Measurements from ENCODE around the gene ERBB4. TPM values are rescaled to one million over a fixed set of nuclear protein-coding genes. Genes with fewer than 3 reads are reported as not detected.

Gene ERBB4
- total RNA-seq, 4 donors from 2014 or later: 0.16 to 12.7 (median 0.27) TPM; not detected in 1

DNA sequence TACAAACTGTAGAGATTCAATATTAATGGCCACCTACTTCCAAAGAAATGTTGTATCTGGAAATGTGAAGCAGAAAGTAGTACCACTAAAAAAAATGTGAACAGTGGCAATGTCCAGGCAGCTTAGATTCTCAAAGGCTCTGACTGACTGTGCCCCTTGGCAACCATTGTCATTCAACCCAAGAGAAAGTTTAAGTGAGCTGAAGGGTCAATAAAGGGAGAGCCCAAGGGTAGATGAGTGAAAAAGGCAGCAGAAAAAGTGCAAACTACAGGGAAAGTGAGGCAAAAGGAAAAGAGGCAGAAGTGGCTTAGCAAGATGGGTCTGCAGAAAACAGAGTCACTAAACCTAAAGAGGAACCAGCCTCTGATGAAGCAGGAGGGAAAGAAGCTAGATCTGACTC is 1179.3 kb downstream of the ERBB4 start:
- TF ChIP-seq EP300 (IDR thresholded peaks at IDR 0.05; ENCODE audit: low read depth) (no peak), POLR2AphosphoS5 (IDR thresholded peaks at IDR 0.05) (no peak), POLR2A (IDR thresholded peaks at IDR 0.05) (no peak)
- TF ChIP-seq, protein P1, sequence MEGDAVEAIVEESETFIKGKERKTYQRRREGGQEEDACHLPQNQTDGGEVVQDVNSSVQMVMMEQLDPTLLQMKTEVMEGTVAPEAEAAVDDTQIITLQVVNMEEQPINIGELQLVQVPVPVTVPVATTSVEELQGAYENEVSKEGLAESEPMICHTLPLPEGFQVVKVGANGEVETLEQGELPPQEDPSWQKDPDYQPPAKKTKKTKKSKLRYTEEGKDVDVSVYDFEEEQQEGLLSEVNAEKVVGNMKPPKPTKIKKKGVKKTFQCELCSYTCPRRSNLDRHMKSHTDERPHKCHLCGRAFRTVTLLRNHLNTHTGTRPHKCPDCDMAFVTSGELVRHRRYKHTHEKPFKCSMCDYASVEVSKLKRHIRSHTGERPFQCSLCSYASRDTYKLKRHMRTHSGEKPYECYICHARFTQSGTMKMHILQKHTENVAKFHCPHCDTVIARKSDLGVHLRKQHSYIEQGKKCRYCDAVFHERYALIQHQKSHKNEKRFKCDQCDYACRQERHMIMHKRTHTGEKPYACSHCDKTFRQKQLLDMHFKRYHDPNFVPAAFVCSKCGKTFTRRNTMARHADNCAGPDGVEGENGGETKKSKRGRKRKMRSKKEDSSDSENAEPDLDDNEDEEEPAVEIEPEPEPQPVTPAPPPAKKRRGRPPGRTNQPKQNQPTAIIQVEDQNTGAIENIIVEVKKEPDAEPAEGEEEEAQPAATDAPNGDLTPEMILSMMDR (IDR thresholded peaks at IDR 0.05): no peak
- H3K4me1 ChIP-seq: no peaks in the 10 kb centered on the region
- intact Hi-C loops (cut with DNase I; ENCODE audit: low total_unique reads) (no loop called here), in situ Hi-C loops (cut with MboI; ENCODE audit: low pct_ligation_motif_present in 1 of 4, low pct_unique_long_range_greater_than_20kb in 1 of 4, low sequenced_read_pairs in 3 of 4) (no loop called here)
- no peaks in the 10 kb centered on the region for H3K27me3 ChIP-seq
- no peak overlapping the region for H3K4me3 ChIP-seq
- no peak overlapping the region for H3K27ac ChIP-seq
- no peaks in the 10 kb centered on the region for H3K9me3 ChIP-seq
- H3K36me3 ChIP-seq: no peaks in the 10 kb centered on the region
- DNase-seq: no peak

DNA sequence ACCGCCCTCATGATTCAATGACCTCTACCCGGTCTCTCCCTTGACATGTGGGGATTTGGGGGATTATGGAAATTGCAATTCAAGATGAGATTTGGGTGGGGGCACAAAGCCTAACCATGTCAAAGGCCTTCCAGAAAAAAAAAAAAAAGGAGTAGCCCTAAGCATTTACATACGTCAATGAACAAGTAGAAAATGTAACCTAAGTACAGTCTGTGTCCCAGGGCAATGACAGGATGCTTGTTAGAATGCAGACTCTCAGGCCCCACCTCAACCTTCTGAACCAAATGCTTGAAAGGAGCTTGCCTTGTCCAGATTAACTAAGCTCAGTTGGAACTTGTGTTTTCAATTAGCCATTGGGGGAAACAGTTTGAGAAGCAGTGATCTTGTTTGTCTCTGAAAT is 1180.1 kb downstream of the ERBB4 start:
- no peaks in the 10 kb centered on the region for H3K9me3 ChIP-seq
- H3K36me3 ChIP-seq: no peaks in the 10 kb centered on the region
- intact Hi-C loops (cut with DNase I; ENCODE audit: low total_unique reads) (no loop called here), in situ Hi-C loops (cut with MboI; ENCODE audit: low pct_ligation_motif_present in 1 of 4, low pct_unique_long_range_greater_than_20kb in 1 of 4, low sequenced_read_pairs in 3 of 4) (no loop called here)
- no peaks in the 10 kb centered on the region for H3K27me3 ChIP-seq
- H3K27ac ChIP-seq: no peak overlapping the region
- no peak for DNase-seq
- H3K4me1 ChIP-seq: no peaks in the 10 kb centered on the region
- TF ChIP-seq, protein P1 (IDR thresholded peaks at IDR 0.05): no peak
- TF ChIP-seq EP300 (IDR thresholded peaks at IDR 0.05; ENCODE audit: low read depth) (no peak), POLR2A (IDR thresholded peaks at IDR 0.05) (no peak), POLR2AphosphoS5 (IDR thresholded peaks at IDR 0.05) (no peak)
- H3K4me3 ChIP-seq: no peak overlapping the region
- WGBS, 2 donors (ENCODE audit: low coverage in 1 of 2): 79% methylated on average over 3 of the region's 3 CpGs; no CpG with 5 or more reads in 1 of the 2 donors

DNA sequence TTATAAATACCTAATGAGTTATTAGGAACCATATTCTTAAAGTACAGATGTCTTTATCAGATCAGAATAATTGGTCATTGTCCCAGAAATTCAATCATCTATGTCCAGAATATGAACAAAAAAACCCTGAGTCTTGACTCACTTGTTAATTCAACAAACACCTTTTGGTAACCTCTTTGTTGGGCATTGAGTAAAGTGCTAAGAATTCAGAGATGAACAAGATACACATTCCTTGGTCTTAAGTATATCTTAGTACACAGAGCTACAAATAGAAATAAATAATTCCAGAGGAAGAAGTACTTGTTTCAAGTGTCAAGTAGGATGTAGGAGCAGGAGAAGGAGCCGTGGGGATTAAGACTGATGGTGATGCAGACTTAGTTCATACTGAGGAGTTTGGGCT is 1184.1 kb downstream of the ERBB4 start:
- no peak for TF ChIP-seq POLR2A (IDR thresholded peaks at IDR 0.05)
- no peaks in the 10 kb centered on the region for H3K9me3 ChIP-seq
- H3K27ac ChIP-seq: no peak overlapping the region
- H3K27me3 ChIP-seq: no peaks in the 10 kb centered on the region
- no peaks in the 10 kb centered on the region for H3K4me1 ChIP-seq
- intact Hi-C loops (cut with DNase I; ENCODE audit: low total_unique reads): no loop called here
- 78 to 79% methylated on average over 1 of the region's 1 CpG for WGBS, 2 donors (ENCODE audit: low coverage in 1 of 2)
- H3K4me3 ChIP-seq: no peak overlapping the region
- no peak for DNase-seq
- no peaks in the 10 kb centered on the region for H3K36me3 ChIP-seq
- in situ Hi-C loops (cut with MboI; ENCODE audit: low pct_ligation_motif_present in 1 of 4, low pct_unique_long_range_greater_than_20kb in 1 of 4, low sequenced_read_pairs in 3 of 4): no loop called here

DNA sequence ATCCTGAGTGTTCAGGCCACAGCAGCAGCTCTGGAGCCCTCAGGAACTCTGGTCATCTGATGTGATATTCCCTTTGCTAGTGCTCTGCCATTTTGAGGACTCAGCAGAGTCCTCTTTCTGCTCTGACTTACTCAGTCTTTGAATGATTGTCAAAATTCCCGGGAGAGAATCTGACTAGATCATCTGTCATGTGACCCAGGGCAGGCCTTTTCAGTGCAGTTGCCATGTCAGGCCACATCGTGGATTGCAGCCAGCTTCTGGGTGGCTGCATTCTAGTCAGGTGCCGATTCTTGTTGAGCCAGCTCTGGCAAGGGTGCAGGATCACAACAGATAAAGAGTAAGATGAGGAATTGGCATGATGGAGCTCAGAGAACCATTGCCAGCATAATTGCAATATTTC is 1186.6 kb downstream of the ERBB4 start:
- TF ChIP-seq, protein P1 (IDR thresholded peaks at IDR 0.05): no peak
- TF ChIP-seq POLR2AphosphoS5 (IDR thresholded peaks at IDR 0.05): no peak
- TF ChIP-seq POLR2A (IDR thresholded peaks at IDR 0.05): no peak
- Histone ChIP-seq H3K4me1 (no peaks in the 10 kb centered on the region), H3K27me3 (no peaks in the 10 kb centered on the region), H3K9me3 (no peaks in the 10 kb centered on the region), H3K4me3 (no peak overlapping the region), H3K36me3 (no peaks in the 10 kb centered on the region), H3K27ac (no peak overlapping the region)
- in situ Hi-C loops (cut with MboI; ENCODE audit: low pct_ligation_motif_present in 1 of 4, low pct_unique_long_range_greater_than_20kb in 1 of 4, low sequenced_read_pairs in 3 of 4) (no loop called here), intact Hi-C loops (cut with DNase I; ENCODE audit: low total_unique reads) (no loop called here)
- no peak for DNase-seq
- 49% methylated on average over 3 of the region's 3 CpGs; no CpG with 5 or more reads in 1 of the 2 donors for WGBS, 2 donors (ENCODE audit: low coverage in 1 of 2)

DNA sequence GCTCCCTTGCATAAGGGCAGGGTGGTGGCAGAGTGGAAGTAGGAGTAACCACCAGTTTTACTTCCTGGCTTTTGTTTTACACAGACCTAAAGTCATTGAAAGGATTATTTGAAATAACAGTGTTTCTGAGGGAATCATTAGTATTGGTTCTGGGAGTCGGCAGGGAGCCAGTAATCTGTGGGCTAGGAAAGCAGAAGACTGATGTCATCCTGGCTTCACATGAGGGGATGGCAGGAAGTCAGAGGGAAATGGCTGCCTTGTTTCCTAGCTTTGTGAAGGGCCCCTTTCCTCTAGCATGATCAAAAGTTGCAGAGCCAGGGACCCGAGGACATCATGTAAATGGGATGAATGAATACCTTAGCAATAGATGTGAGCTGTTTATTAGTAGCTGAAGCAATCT is 1189.6 kb downstream of the ERBB4 start:
- Histone ChIP-seq H3K9me3 (no peaks in the 10 kb centered on the region), H3K4me3 (no peak overlapping the region), H3K36me3 (no peaks in the 10 kb centered on the region), H3K27me3 (no peaks in the 10 kb centered on the region), H3K27ac (no peak overlapping the region), H3K4me1 (no peaks in the 10 kb centered on the region)
- in situ Hi-C loops (cut with MboI; ENCODE audit: low pct_ligation_motif_present in 1 of 4, low pct_unique_long_range_greater_than_20kb in 1 of 4, low sequenced_read_pairs in 3 of 4) (no loop called here), intact Hi-C loops (cut with DNase I; ENCODE audit: low total_unique reads) (no loop called here)
- no peak for DNase-seq
- WGBS, 2 donors (ENCODE audit: low coverage in 1 of 2): 66 to 80% methylated on average over 1 to 2 of the region's 2 CpGs
- no peak for TF ChIP-seq POLR2A (IDR thresholded peaks at IDR 0.05)
- no peak for TF ChIP-seq POLR2AphosphoS5 (IDR thresholded peaks at IDR 0.05)
- TF ChIP-seq EP300 (IDR thresholded peaks at IDR 0.05; ENCODE audit: low read depth): no peak
- TF ChIP-seq, protein P1 (IDR thresholded peaks at IDR 0.05): no peak

Measured in transverse colon (tissue), 4 donors.